NCI-H345 treated with DMSO at 0.1 percent for 48 hours (cell line): ENCODE measurements around the gene GALNT18.

ENCODE experiments used
- DNase-seq: peaks from one replicate; lab custom pipeline; 2025; ENCODE audit not compliant: unreplicated experiment; lab: John Stamatoyannopoulos, UW

Gene GALNT18

GRCh38 chr11:11502263-11502861 lies 119.4 kb downstream of the GALNT18 start:
- peak; percentile 45 for DNase-seq

- no peak for DNase-seq
These were observed 120.1 kb downstream of the GALNT18 start for GRCh38 chr11:11501546-11502262.

GRCh38 chr11:11500744-11501487 lies 120.9 kb downstream of the GALNT18 start:
- no peak for DNase-seq

- no peak for DNase-seq
These were observed 122.5 kb downstream of the GALNT18 start for GRCh38 chr11:11499300-11499699.

- no peak for DNase-seq
These were observed 123.6 kb downstream of the GALNT18 start for GRCh38 chr11:11498195-11498594.

GRCh38 chr11:11496879-11497278 lies 124.9 kb downstream of the GALNT18 start:
- no peak for DNase-seq

- no peak for DNase-seq
These were observed 127.5 kb downstream of the GALNT18 start for GRCh38 chr11:11494348-11494747.

GRCh38 chr11:11493698-11494097 lies 128.1 kb downstream of the GALNT18 start:
- DNase-seq = no peak

GRCh38 chr11:11491589-11491988 lies 130.2 kb downstream of the GALNT18 start:
- no peak for DNase-seq

GRCh38 chr11:11491014-11491413 lies 130.8 kb downstream of the GALNT18 start:
- DNase-seq = no peak

- no peak for DNase-seq
These were observed 135.4 kb downstream of the GALNT18 start for GRCh38 chr11:11486423-11486822.

- no peak for DNase-seq
These were observed 135.8 kb downstream of the GALNT18 start for GRCh38 chr11:11486002-11486401.

- no peak for DNase-seq
These were observed 138.2 kb downstream of the GALNT18 start for GRCh38 chr11:11483627-11484026.

- no peak for DNase-seq
These were observed 139.1 kb downstream of the GALNT18 start for GRCh38 chr11:11482730-11483129.

- DNase-seq = no peak
These were observed 140.4 kb downstream of the GALNT18 start for GRCh38 chr11:11481371-11481770.

GRCh38 chr11:11480971-11481370 lies 140.8 kb downstream of the GALNT18 start:
- DNase-seq = no peak

- DNase-seq = no peak
These were observed 143.1 kb downstream of the GALNT18 start for GRCh38 chr11:11478687-11479086.

GRCh38 chr11:11477695-11478420 lies 143.9 kb downstream of the GALNT18 start:
- no peak for DNase-seq

GRCh38 chr11:11476971-11477645 lies 144.7 kb downstream of the GALNT18 start:
- DNase-seq = no peak

GRCh38 chr11:11476499-11476898 lies 145.3 kb downstream of the GALNT18 start:
- DNase-seq = no peak

GRCh38 chr11:11472106-11472505 lies 149.7 kb downstream of the GALNT18 start:
- DNase-seq = no peak
